ENCODE results near the gene SLC25A42. TPM values are rescaled to one million over a fixed set of nuclear protein-coding genes. Genes with fewer than 3 reads are reported as not detected.

The SLC25A42 gene, protein sequence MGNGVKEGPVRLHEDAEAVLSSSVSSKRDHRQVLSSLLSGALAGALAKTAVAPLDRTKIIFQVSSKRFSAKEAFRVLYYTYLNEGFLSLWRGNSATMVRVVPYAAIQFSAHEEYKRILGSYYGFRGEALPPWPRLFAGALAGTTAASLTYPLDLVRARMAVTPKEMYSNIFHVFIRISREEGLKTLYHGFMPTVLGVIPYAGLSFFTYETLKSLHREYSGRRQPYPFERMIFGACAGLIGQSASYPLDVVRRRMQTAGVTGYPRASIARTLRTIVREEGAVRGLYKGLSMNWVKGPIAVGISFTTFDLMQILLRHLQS
- total RNA-seq (2022; extraction: Qiagen RNA extraction): 0.30 to 1.0 TPM (median 0.69 TPM) in 5 replicates

GRCh38 chr19:19063183-19064097 is at the start of gene SLC25A42:
Gene SLC25A42, plus strand, starts transcription at chr19:19063994. Its CDS starts 32,131 bp downstream, at chr19:19096125.

GRCh38 chr19:19033426-19034203 is 30.2 kb upstream of the SLC25A42 start, which contains the start of the genes ARMC6 and SUGP2:
Gene ARMC6, plus strand, starts transcription at chr19:19033603. Its CDS starts 607 bp downstream, at chr19:19034210.
Gene SUGP2, minus strand, starts transcription at chr19:19033517. Its CDS starts 2,446 bp downstream, at chr19:19031071.

DNA sequence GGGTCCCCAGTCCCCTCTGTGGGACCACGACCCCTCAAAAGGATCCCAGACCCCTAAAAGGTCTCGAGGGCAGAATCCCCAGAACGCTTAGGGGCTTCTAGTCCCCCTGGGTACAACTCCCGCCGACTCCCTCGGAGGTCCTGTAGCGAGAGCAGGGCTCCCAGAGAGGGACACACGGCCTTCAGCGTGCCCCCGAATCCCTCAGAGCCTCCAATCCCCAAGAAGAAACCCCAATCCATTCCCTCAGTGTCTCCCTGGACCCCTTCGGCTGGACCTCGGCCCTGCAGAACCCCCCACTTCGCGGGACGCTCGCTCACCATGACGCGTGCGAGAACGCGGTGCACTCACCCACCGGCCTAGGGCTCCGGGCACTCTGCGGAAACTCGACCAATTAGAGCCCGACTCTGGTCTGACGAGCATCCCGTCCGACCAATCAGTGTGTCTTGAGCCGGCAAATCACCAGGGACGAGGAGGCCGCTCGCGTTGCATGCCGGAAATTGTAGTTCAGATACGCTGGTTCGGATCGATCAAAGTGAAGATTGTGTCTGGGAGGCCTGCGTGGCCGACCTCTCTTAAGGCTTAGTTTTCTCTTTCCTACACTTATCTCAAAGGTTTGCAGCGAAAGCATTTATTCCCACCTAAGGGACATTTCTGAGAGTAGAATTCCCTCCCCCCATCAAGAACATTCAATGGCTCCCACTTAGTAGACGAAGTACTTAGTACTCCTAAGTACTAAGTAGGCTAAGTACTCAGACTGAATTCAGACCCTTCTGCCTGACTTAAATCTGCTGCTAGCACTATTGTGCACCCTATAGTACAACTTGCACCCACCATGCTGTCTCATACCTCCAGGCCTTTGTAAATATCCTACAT is 74.6 kb downstream of the SLC25A42 start, which contains the start of gene TMEM161A:
Gene TMEM161A, minus strand, starts transcription at position 370 of the 873 bp plus-strand sequence. Its CDS starts 50 bp downstream, at position 320.

Other genes with a start within 250 kb of the SLC25A42 start
- 38.3 to 42.6 TPM (median 41.3 TPM) in 5 replicates for gene UPF1, start 232.0 kb upstream of the SLC25A42 start, total RNA-seq (2022; extraction: Qiagen RNA extraction)
- gene CERS1, start 167.8 kb upstream of the SLC25A42 start, total RNA-seq (2022; extraction: Qiagen RNA extraction): 3.4 to 5.6 TPM (median 5.0 TPM) in 5 replicates
- 117 to 166 TPM (median 159 TPM) in 5 replicates for gene COPE, start 144.6 kb upstream of the SLC25A42 start, total RNA-seq (2022; extraction: Qiagen RNA extraction)
- 29.4 to 46.0 TPM (median 43.4 TPM) in 5 replicates for gene DDX49, start 144.3 kb upstream of the SLC25A42 start, total RNA-seq (2022; extraction: Qiagen RNA extraction)
- 26.1 to 30.2 TPM (median 28.9 TPM) in 5 replicates for gene HOMER3, start 122.8 kb upstream of the SLC25A42 start, total RNA-seq (2022; extraction: Qiagen RNA extraction)
- gene SUGP2, start 30.5 kb upstream of the SLC25A42 start, total RNA-seq (2022; extraction: Qiagen RNA extraction): 24.3 to 32.2 TPM (median 29.2 TPM) in 5 replicates
- 25.5 to 29.5 TPM (median 28.3 TPM) in 5 replicates for gene ARMC6, start 30.4 kb upstream of the SLC25A42 start, total RNA-seq (2022; extraction: Qiagen RNA extraction)
- 20.7 to 24.5 TPM (median 24.3 TPM) in 5 replicates for gene TMEM161A, start 74.5 kb downstream of the SLC25A42 start, total RNA-seq (2022; extraction: Qiagen RNA extraction)
- 0.20 to 0.77 TPM (median 0.37 TPM) in 5 replicates for gene MEF2B, start 106.3 kb downstream of the SLC25A42 start, total RNA-seq (2022; extraction: Qiagen RNA extraction)
- gene BORCS8, start 128.2 kb downstream of the SLC25A42 start, total RNA-seq (2022; extraction: Qiagen RNA extraction): 7.3 to 12.0 TPM (median 11.3 TPM) in 5 replicates
- gene RFXANK, start 128.3 kb downstream of the SLC25A42 start, total RNA-seq (2022; extraction: Qiagen RNA extraction): 29.5 to 45.6 TPM (median 44.5 TPM) in 5 replicates
- gene NR2C2AP, start 139.4 kb downstream of the SLC25A42 start, total RNA-seq (2022; extraction: Qiagen RNA extraction): 28.5 to 30.0 TPM (median 29.1 TPM) in 5 replicates
- 0.01 to 0.23 TPM (median 0.10 TPM) in 5 replicates for gene NCAN, start 148.0 kb downstream of the SLC25A42 start, total RNA-seq (2022; extraction: Qiagen RNA extraction)
- 0.37 to 0.62 TPM (median 0.47 TPM) in 5 replicates for gene TM6SF2, start 209.3 kb downstream of the SLC25A42 start, total RNA-seq (2022; extraction: Qiagen RNA extraction)

Measured in A549 treated with Hydrocortisone at 1 μM for 4 hours (cell line).